ENCODE data around the gene CHFR. TPM values are rescaled to one million over a fixed set of nuclear protein-coding genes. Genes with fewer than 3 reads are reported as not detected.

Gene CHFR
- total and polyA plus RNA-seq, 2 experiments from 2014 or later, result 24.3 to 26.5 TPM

DNA sequence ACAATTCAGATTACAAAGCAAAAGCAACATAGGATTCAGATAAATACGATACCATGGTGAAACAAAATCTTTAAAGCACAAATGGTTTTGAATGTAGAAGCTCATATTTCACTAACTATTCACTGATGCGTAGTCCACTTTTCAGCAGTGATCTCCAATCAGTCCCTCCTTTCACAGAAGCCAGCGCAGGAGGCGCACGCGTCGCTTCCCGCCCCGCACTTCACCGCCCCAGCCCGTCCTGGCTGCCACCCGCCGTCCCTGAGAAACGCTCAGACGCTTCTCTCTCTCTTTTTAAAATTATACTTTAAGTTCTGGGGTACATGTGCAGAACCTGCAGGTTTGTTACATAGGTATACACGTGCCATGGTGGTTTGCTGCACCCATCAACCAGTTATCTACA, 19.8 kb upstream of the CHFR start:
- peak; percentile 42 for DNase-seq
- H3K4me2 ChIP-seq (ENCODE audit: unreplicated experiment), result peak overlapping the region; percentile 69
- TF ChIP-seq EZH2 (IDR thresholded peaks at IDR 0.05; ENCODE audit: insufficient read depth, poor library complexity, severe bottlenecking) (no peak), EZH2phosphoT487 (IDR thresholded peaks at IDR 0.05; ENCODE audit: insufficient read depth, low read depth) (no peak)
- H2AFZ ChIP-seq, result peak overlapping the region; percentile 92
- peak overlapping the region; percentile 78 for H3K4me3 ChIP-seq
- no peaks in the 10 kb centered on the region for H4K20me1 ChIP-seq (ENCODE audit: insufficient read depth)
- in situ Hi-C loops (cut with MboI), result no loop called here
- H3K79me2 ChIP-seq (ENCODE audit: insufficient read depth), result no peaks in the 10 kb centered on the region
- 14 to 17% methylated on average over 14 to 16 of the region's 16 CpGs for WGBS, 2 experiments (ENCODE audit: low coverage in 1 of 2, low lambda C conversion rate in 2 of 2, missing lambda C conversion rate in 2 of 2)
- H3F3A ChIP-seq (ENCODE audit: insufficient read depth), result no peaks in the 10 kb centered on the region; the same call in 1 of the 2 replicates
- no peaks in the 10 kb centered on the region for H3K27me3 ChIP-seq (replicated peaks; ENCODE audit: insufficient read depth)
- H3K36me3 ChIP-seq (ENCODE audit: low read depth), result no peaks in the 10 kb centered on the region
- no peaks in the 10 kb centered on the region for H3K4me1 ChIP-seq (ENCODE audit: insufficient read depth)
- no peaks in the 10 kb centered on the region for H3K9me3 ChIP-seq (ENCODE audit: low read depth)
- no peaks in the 10 kb centered on the region for H3K9me2 ChIP-seq (ENCODE audit: insufficient read depth)
- H3K27ac ChIP-seq, result no peak overlapping the region
- H3K9ac ChIP-seq, result peak overlapping the region; percentile 85; the same call in 1 of the 2 replicates

DNA sequence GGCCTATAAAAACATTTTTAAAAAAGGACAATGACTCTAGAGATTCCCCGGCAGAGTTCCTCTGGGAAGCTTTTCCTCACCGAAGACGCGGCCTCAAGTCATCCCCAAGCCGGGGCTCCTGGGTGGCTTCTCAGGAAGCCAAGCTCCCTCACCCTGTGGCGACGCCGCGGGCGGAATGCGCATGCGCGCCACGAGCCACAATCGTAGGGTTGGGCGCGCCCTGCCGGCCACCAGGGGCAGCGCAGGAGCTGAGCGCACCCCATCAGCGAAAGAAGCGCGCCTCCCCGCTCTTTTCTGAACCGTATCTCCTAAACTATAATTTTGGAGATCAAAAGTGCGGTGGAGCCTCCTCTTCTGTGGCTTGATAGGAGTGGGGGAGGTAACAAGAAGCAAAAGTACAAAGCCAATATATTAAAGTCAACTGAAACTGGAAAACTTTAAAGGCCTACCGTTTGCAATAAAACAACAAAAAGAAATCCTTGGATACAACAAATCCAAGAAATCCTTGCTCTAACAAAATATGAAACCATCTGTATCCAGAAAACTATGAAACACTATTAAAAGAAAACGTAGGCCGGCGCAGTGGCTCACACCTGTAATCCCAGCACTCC, 17.4 kb upstream of the CHFR start:
- peak overlapping the region; percentile 60 for H2AFZ ChIP-seq

DNA sequence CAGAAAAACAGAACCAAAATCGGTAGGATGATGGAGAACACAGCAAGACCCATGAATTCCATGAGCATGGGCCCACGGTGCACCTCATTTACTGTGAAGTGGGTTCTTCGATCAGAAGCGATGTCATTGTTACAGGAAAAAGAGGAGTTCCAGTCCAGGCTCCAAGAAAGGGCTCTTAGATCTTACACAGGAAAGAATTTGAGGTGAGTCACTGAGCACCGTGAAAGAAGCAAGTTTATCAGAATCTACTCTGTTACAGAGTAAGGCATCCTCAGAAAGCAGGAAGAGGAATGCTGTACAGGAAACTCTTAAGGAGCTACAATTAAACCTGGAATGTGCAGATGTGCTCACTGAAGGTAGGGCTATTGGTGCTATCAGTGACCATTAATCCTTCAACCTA, 11.6 kb upstream of the CHFR start:
- Histone ChIP-seq H3K4me1 (ENCODE audit: insufficient read depth) (no peaks in the 10 kb centered on the region), H3F3A (ENCODE audit: insufficient read depth) (no peaks in the 10 kb centered on the region), H3K4me2 (ENCODE audit: unreplicated experiment) (no peak overlapping the region), H3K4me3 (no peak overlapping the region), H3K9me2 (ENCODE audit: insufficient read depth) (no peaks in the 10 kb centered on the region), H3K27ac (no peak overlapping the region), H3K9ac (no peak overlapping the region), H3K79me2 (ENCODE audit: insufficient read depth) (no peaks in the 10 kb centered on the region), H2AFZ (no peak overlapping the region), H4K20me1 (ENCODE audit: insufficient read depth) (no peaks in the 10 kb centered on the region), H3K9me3 (ENCODE audit: low read depth) (no peaks in the 10 kb centered on the region), H3K27me3 (replicated peaks; ENCODE audit: insufficient read depth) (no peaks in the 10 kb centered on the region), H3K36me3 (ENCODE audit: low read depth) (no peaks in the 10 kb centered on the region)
- peak; percentile 6 for DNase-seq
- no peak for TF ChIP-seq EZH2phosphoT487 (IDR thresholded peaks at IDR 0.05; ENCODE audit: insufficient read depth, low read depth)
- TF ChIP-seq EZH2 (IDR thresholded peaks at IDR 0.05; ENCODE audit: insufficient read depth, poor library complexity, severe bottlenecking), result no peak
- in situ Hi-C loops (cut with MboI), result no loop called here
- WGBS, 2 experiments (ENCODE audit: low coverage in 1 of 2, low lambda C conversion rate in 2 of 2, missing lambda C conversion rate in 2 of 2), result 67 to 71% methylated on average over 5 of the region's 5 CpGs

More for the DNA sequence above, 17.4 kb upstream of the CHFR start:
- no peaks in the 10 kb centered on the region for H3K9me2 ChIP-seq (ENCODE audit: insufficient read depth)
- in situ Hi-C loops (cut with MboI), result no loop called here
- no peaks in the 10 kb centered on the region for H4K20me1 ChIP-seq (ENCODE audit: insufficient read depth)
- H3K36me3 ChIP-seq (ENCODE audit: low read depth), result no peaks in the 10 kb centered on the region
- H3K27ac ChIP-seq, result no peak overlapping the region
- H3K27me3 ChIP-seq (replicated peaks; ENCODE audit: insufficient read depth), result no peaks in the 10 kb centered on the region
- no peaks in the 10 kb centered on the region for H3K4me1 ChIP-seq (ENCODE audit: insufficient read depth)
- H3K79me2 ChIP-seq (ENCODE audit: insufficient read depth), result no peaks in the 10 kb centered on the region
- no peak overlapping the region for H3K9ac ChIP-seq
- peak overlapping the region; percentile 32 for H3K4me3 ChIP-seq
- H3K4me2 ChIP-seq (ENCODE audit: unreplicated experiment), result peak overlapping the region; percentile 21
- peak; percentile 72 for DNase-seq
- H3K9me3 ChIP-seq (ENCODE audit: low read depth), result no peaks in the 10 kb centered on the region
- TF ChIP-seq EZH2 (IDR thresholded peaks at IDR 0.05; ENCODE audit: insufficient read depth, poor library complexity, severe bottlenecking) (no peak), EZH2phosphoT487 (IDR thresholded peaks at IDR 0.05; ENCODE audit: insufficient read depth, low read depth) (no peak)
- 18 to 19% methylated on average over 30 of the region's 30 CpGs for WGBS, 2 experiments (ENCODE audit: low coverage in 1 of 2, low lambda C conversion rate in 2 of 2, missing lambda C conversion rate in 2 of 2)
- H3F3A ChIP-seq (ENCODE audit: insufficient read depth), result no peaks in the 10 kb centered on the region; the same call in 1 of the 2 replicates

- WGBS, 2 experiments (ENCODE audit: low coverage in 1 of 2, low lambda C conversion rate in 2 of 2, missing lambda C conversion rate in 2 of 2), result 90 to 91% methylated on average over 5 to 6 of the region's 6 CpGs
- Histone ChIP-seq H3K79me2 (ENCODE audit: insufficient read depth) (peaks cover 38% of the 10 kb centered on the region), H3K36me3 (ENCODE audit: low read depth) (peaks cover 5% of the 10 kb centered on the region; the same call in 1 of the 2 replicates), H3K4me1 (ENCODE audit: insufficient read depth) (0 out of 2 replicates have a peak, but pooled peaks cover 4% of the 10 kb centered on the region), H3K27ac (no peak overlapping the region), H3K4me3 (no peak overlapping the region; the same call in 1 of the 2 replicates), H3K9me2 (ENCODE audit: insufficient read depth) (no peaks in the 10 kb centered on the region), H3K9ac (no peak overlapping the region), H3K27me3 (replicated peaks; ENCODE audit: insufficient read depth) (no peaks in the 10 kb centered on the region), H3K9me3 (ENCODE audit: low read depth) (no peaks in the 10 kb centered on the region), H4K20me1 (ENCODE audit: insufficient read depth) (no peaks in the 10 kb centered on the region), H2AFZ (peak overlapping the region; percentile 95; the same call in 1 of the 2 replicates), H3K4me2 (ENCODE audit: unreplicated experiment) (no peak overlapping the region), H3F3A (ENCODE audit: insufficient read depth) (peaks cover 3% of the 10 kb centered on the region; the same call in 1 of the 2 replicates)
- TF ChIP-seq EZH2 (IDR thresholded peaks at IDR 0.05; ENCODE audit: insufficient read depth, poor library complexity, severe bottlenecking) (no peak), EZH2phosphoT487 (IDR thresholded peaks at IDR 0.05; ENCODE audit: insufficient read depth, low read depth) (no peak)
- in situ Hi-C loops (cut with MboI), result no loop called here
- DNase-seq, result no peak
These were observed 1.4 kb upstream of the CHFR start for GRCh38 chr12:132888852-132889251.

Data from GM23248 (cell line).